ENCODE results near the gene SYNDIG1.

Gene SYNDIG1

DNA sequence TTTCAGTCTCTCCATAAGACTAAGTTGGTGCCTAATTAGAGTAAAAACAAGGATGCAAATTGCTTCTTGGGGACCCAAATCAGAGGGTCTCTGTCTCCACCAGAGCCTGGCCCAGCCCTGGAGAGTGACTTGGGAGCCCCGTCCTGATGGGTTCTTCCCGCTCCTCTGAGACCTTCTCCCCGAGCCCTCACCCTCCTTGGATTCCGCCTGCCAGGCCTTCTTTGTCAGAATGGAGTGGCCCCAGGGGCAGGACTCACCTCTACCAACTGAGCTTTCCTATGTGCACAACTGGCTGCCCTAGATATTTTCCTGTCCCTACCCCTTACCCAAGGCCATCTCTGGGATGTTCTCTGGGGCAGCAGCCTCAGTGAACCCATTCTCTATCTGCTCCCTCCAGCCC lies 9.7 kb downstream of the SYNDIG1 start:
- DNase-seq (ENCODE audit: extremely low spot score) = no peak
- POLR2A ChIA-PET = no interaction called here
- CTCF ChIA-PET = no interaction called here
- TF ChIP-seq CTCF (IDR thresholded peaks at IDR 0.05; ENCODE audit: control extremely low read depth, extremely low read depth, low read depth, missing control alignments) = no peak

DNA sequence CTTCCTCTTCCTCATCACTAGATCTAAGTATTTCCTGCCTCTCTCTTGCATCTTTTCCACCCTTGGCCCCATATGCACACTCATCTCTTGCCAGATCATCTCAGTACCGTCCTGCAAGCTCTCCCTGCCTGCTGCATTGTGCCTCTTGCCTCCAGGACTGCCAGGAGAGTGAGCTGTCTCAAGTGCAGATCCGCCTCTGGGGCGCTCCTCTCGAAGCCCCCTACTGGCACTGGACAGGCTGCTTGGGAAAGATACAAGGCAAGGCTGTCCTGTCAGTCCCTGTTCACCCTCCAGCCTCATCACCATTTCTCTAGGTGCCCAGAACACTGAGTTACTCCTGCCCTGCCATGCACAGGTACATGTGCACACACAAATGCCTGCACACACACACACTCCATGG lies 10.2 kb downstream of the SYNDIG1 start:
- POLR2A ChIA-PET = no interaction called here
- CTCF ChIA-PET = no interaction called here
- TF ChIP-seq CTCF (IDR thresholded peaks at IDR 0.05; ENCODE audit: control extremely low read depth, extremely low read depth, low read depth, missing control alignments) = no peak
- DNase-seq (ENCODE audit: extremely low spot score) = no peak

DNA sequence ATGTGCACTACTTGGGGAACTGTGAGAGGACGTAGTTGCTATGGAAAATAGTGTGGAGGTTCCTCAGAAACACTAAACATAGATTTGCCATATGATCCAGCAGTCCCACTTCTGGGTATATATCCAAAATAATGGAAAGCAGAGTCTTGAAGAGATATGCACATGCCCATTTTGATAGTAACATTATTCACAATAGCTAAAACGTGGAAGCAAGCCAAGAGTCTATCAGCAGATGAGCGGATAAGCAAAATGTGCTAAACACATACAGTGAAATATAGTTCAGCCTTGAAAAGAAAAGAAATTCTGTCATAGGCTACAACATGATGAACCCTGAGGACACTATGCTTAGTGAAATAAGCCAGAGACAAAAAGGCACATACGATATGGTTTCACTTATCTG lies 11.1 kb downstream of the SYNDIG1 start:
- no peak for TF ChIP-seq CTCF (IDR thresholded peaks at IDR 0.05; ENCODE audit: control extremely low read depth, extremely low read depth, low read depth, missing control alignments)
- ChIA-PET POLR2A (no interaction called here), CTCF (no interaction called here)
- no peak for DNase-seq (ENCODE audit: extremely low spot score)

DNA sequence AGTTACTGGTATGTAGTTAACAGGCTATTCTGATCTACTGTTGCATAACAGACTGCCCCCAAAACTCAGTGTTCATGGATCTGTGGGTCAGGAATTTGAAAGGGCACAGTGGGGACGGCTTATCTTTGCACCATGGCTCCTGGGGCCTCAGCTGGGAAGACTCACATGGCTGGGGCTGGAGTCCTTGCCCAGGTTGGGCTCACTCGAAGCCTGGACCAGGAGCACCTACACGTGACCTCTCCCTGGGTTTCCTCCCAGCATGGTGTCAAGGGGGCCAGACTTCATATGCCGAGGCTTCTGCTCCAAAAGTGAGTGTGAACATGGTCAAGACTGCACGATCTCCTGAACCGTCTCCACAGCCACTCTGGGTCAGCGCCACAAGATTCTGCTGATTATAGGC lies 11.7 kb downstream of the SYNDIG1 start:
- no peak for DNase-seq (ENCODE audit: extremely low spot score)
- CTCF ChIA-PET = no interaction called here
- POLR2A ChIA-PET = no interaction called here
- TF ChIP-seq CTCF (IDR thresholded peaks at IDR 0.05; ENCODE audit: control extremely low read depth, extremely low read depth, low read depth, missing control alignments) = no peak

- no peak for TF ChIP-seq CTCF (IDR thresholded peaks at IDR 0.05; ENCODE audit: control extremely low read depth, extremely low read depth, low read depth, missing control alignments)
- ChIA-PET POLR2A (no interaction called here), CTCF (no interaction called here)
- DNase-seq (ENCODE audit: extremely low spot score) = no peak
These were observed 14.1 kb downstream of the SYNDIG1 start for GRCh38 chr20:24483435-24484080.

DNA sequence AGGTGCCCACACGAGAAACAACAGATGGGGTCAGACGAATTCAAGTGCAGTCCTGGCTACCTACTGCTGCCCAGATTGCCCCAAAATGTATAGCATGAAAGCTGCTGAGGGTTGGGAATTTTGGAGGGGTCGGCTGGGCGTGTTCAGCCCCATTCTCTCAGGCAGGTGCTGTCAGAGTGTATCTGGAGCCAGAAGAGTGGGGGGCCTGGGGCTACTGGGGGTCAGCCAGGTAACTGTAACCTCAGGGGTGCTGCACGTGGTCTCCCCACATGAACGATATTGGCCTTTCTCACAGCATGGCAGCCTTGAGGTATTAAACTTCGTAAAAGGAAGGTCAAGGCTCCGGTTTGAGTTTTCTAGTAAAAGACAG lies 14.6 kb downstream of the SYNDIG1 start:
- ChIA-PET CTCF (no interaction called here), POLR2A (no interaction called here)
- TF ChIP-seq CTCF (IDR thresholded peaks at IDR 0.05; ENCODE audit: control extremely low read depth, extremely low read depth, low read depth, missing control alignments) = no peak
- DNase-seq (ENCODE audit: extremely low spot score) = no peak

DNA sequence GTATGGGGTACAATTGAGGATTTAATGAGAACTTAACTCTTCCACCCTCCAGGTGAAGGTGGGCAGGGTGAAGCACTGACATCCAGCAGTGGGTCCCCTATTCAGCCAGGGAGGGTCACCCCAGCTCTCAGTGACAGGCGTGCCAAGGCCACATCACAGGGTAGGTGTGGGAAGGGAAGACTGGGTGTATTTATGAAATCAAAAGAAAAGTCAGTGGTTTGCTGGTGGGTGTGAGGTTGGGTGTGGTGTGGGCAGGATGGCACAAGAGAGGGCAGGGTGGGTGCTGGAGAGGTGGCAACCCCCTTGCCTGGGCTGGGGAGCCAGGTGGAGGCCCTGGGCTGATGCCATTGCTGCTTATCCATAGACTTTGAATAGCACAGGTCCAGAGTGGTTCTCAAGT lies 16.6 kb downstream of the SYNDIG1 start:
- no peak for TF ChIP-seq CTCF (IDR thresholded peaks at IDR 0.05; ENCODE audit: control extremely low read depth, extremely low read depth, low read depth, missing control alignments)
- POLR2A ChIA-PET = no interaction called here
- CTCF ChIA-PET = no interaction called here
- no peak for DNase-seq (ENCODE audit: extremely low spot score)

All from GM10248 (cell line).